Activated T-cell treated with anti-CD3 and anti-CD28 coated beads for 24 hours (primary cell): ENCODE results near the gene MOG.
A peak's percentile ranks its signal among the peaks of the same experiment; 100 is the strongest.

ENCODE experiments used
- DNase-seq: peaks from one replicate; pipeline ENCODE4 v3.0.0-alpha.2; 2020; ENCODE audit warnings: low read depth

Gene MOG

GRCh38 chr6:29676981-29677601, 20.2 kb downstream of the MOG start:
- DNase-seq: no peak

GRCh38 chr6:29678114-29678513, 21.2 kb downstream of the MOG start:
- no peak for DNase-seq

- no peak for DNase-seq
Measured at GRCh38 chr6:29679962-29680361, 23.1 kb downstream of the MOG start.

GRCh38 chr6:29680416-29680815, 23.5 kb downstream of the MOG start:
- no peak for DNase-seq

- DNase-seq: no peak
Measured at GRCh38 chr6:29680904-29681303, 24.0 kb downstream of the MOG start, which contains the start of gene ZFP57. Gene ZFP57 (minus strand): TSS chr6:29681152. CDS start chr6:29677003, 4,149 bp downstream.

- no peak for DNase-seq
Measured at GRCh38 chr6:29681811-29682210, 24.9 kb downstream of the MOG start.

GRCh38 chr6:29685718-29686326, 28.9 kb downstream of the MOG start:
- DNase-seq: no peak

GRCh38 chr6:29694637-29695036, 37.7 kb downstream of the MOG start:
- no peak for DNase-seq

GRCh38 chr6:29696147-29697125, 39.5 kb downstream of the MOG start:
- DNase-seq: no peak

- DNase-seq: peak; percentile 59
Measured at GRCh38 chr6:29702519-29703103, 45.7 kb downstream of the MOG start.

- DNase-seq: no peak
Measured at GRCh38 chr6:29705389-29706231, 48.7 kb downstream of the MOG start.

- DNase-seq: peak; percentile 41
Measured at GRCh38 chr6:29708432-29709179, 51.7 kb downstream of the MOG start.

GRCh38 chr6:29709188-29709587, 52.3 kb downstream of the MOG start:
- no peak for DNase-seq

- DNase-seq: no peak
Measured at GRCh38 chr6:29710281-29710941, 53.5 kb downstream of the MOG start.

- no peak for DNase-seq
Measured at GRCh38 chr6:29720863-29721262, 64.0 kb downstream of the MOG start.
